H9 (cell line): ENCODE measurements around the gene EVI5L. TPM values are rescaled to one million over a fixed set of nuclear protein-coding genes. Genes with fewer than 3 reads are reported as not detected.
A peak's percentile ranks its signal among the peaks of the same experiment; 100 is the strongest.

ENCODE experiments used
- DNase-seq: peaks from one replicate; pipeline ENCODE4 v3.0.0-alpha.2; 2017
- H2AFZ ChIP-seq: one replicate; pipeline ENCODE4 v1.6.1; 2013; ENCODE audit warnings: mild to moderate bottlenecking, low read length, control low read depth, moderate library complexity
- H2AK5ac ChIP-seq: 2 replicates; pipeline ENCODE4 v1.6.1; 2013; ENCODE audit warnings: low read length, control low read depth, mixed read lengths; ENCODE audit not compliant: insufficient read length
- H2BK120ac ChIP-seq: one replicate; pipeline ENCODE4 v1.6.1; 2013; ENCODE audit warnings: low read depth, mild to moderate bottlenecking, low read length, control low read depth, inconsistent platforms; ENCODE audit not compliant: poor library complexity, severe bottlenecking
- H2BK12ac ChIP-seq: 2 replicates; pipeline ENCODE4 v1.6.1; 2013; ENCODE audit warnings: low read length, control low read depth, mixed read lengths, low read depth; ENCODE audit not compliant: insufficient read length
- H2BK15ac ChIP-seq: 2 replicates; pipeline ENCODE4 v1.6.1; 2013; ENCODE audit warnings: low read depth, low read length, control low read depth
- H2BK20ac ChIP-seq: one replicate; pipeline ENCODE4 v1.6.1; 2013; ENCODE audit warnings: low read depth, mild to moderate bottlenecking, low read length, control low read depth, inconsistent platforms; ENCODE audit not compliant: poor library complexity, severe bottlenecking
- H2BK5ac ChIP-seq: 2 replicates; pipeline ENCODE4 v1.6.1; 2013; ENCODE audit warnings: low read length, control low read depth, mixed read lengths; ENCODE audit not compliant: insufficient read length
- H3K14ac ChIP-seq: 2 replicates; pipeline ENCODE4 v1.6.1; 2013; ENCODE audit warnings: low read length, control low read depth; ENCODE audit not compliant: insufficient read depth
- H3K18ac ChIP-seq: 2 replicates; pipeline ENCODE4 v1.6.1; 2013; ENCODE audit warnings: low read depth, mild to moderate bottlenecking, mixed read lengths, low read length, control low read depth; ENCODE audit not compliant: insufficient read length
- H3K23ac ChIP-seq: 2 replicates; pipeline ENCODE4 v1.6.1; 2013; ENCODE audit warnings: low read length, control low read depth, mixed read lengths, low read depth; ENCODE audit not compliant: insufficient read length
- H3K23me2 ChIP-seq: 2 replicates; pipeline ENCODE4 v1.6.1; 2013; ENCODE audit warnings: low read depth, mild to moderate bottlenecking, mixed read lengths, low read length, control low read depth; ENCODE audit not compliant: insufficient read length, poor library complexity, severe bottlenecking
- H3K27ac ChIP-seq: 2 replicates; pipeline ENCODE4 v1.5.1; 2013; ENCODE audit warnings: low read length, control low read depth, mixed read lengths, low read depth; ENCODE audit not compliant: insufficient read length
- H3K27me3 ChIP-seq: 2 replicates; pipeline ENCODE4 v1.6.1; 2013; ENCODE audit warnings: low read length, control low read depth, inconsistent platforms; ENCODE audit not compliant: insufficient read depth
- H3K4ac ChIP-seq: 2 replicates; pipeline ENCODE4 v1.6.1; 2013; ENCODE audit warnings: low read depth, mild to moderate bottlenecking, control low read depth, inconsistent platforms, low read length, moderate library complexity
- H3K4me1 ChIP-seq: 2 replicates; pipeline ENCODE4 v1.6.1; 2013; ENCODE audit warnings: low read length, control low read depth, inconsistent platforms; ENCODE audit not compliant: insufficient read depth
- H3K4me2 ChIP-seq: 2 replicates; pipeline ENCODE4 v1.6.1; 2013; ENCODE audit warnings: low read length, control low read depth, mixed read lengths; ENCODE audit not compliant: insufficient read length, insufficient read depth
- H3K56ac ChIP-seq: 2 replicates; pipeline ENCODE4 v1.6.1; 2013; ENCODE audit warnings: low read depth, mild to moderate bottlenecking, mixed read lengths, low read length, control low read depth; ENCODE audit not compliant: insufficient read length
- H3K79me1 ChIP-seq: 2 replicates; pipeline ENCODE4 v1.6.1; 2013; ENCODE audit warnings: low read depth, mild to moderate bottlenecking, moderate library complexity, low read length, control low read depth, inconsistent platforms; ENCODE audit not compliant: insufficient read depth, poor library complexity, severe bottlenecking
- H3K79me2 ChIP-seq: 2 replicates; pipeline ENCODE4 v1.6.1; 2013; ENCODE audit warnings: low read length, control low read depth, inconsistent platforms; ENCODE audit not compliant: insufficient read depth
- H3K9ac ChIP-seq: 2 replicates; pipeline ENCODE4 v1.6.1; 2013; ENCODE audit warnings: low read length, control low read depth, mixed read lengths; ENCODE audit not compliant: insufficient read length; ENCODE audit errors: extremely low read depth
- H3K9me3 ChIP-seq: one replicate; pipeline ENCODE4 v1.6.1; 2013; ENCODE audit warnings: low read depth, low read length, inconsistent platforms; ENCODE audit not compliant: control insufficient read depth
- H3T11ph ChIP-seq: one replicate; pipeline ENCODE4 v1.6.1; 2013; ENCODE audit warnings: mild to moderate bottlenecking, low read length, control low read depth, inconsistent platforms
- H4K20me1 ChIP-seq: one replicate; pipeline ENCODE4 v1.6.1; 2013; ENCODE audit not compliant: control insufficient read depth, insufficient read length, insufficient read depth
- H4K5ac ChIP-seq: 2 replicates; pipeline ENCODE4 v1.6.1; 2013; ENCODE audit warnings: low read depth, mild to moderate bottlenecking, mixed read lengths, low read length, control low read depth; ENCODE audit not compliant: insufficient read length
- H4K8ac ChIP-seq: replicated peaks from 2 replicates; pipeline ENCODE4 v1.6.1; 2013; ENCODE audit warnings: low read length, control low read depth, mixed read lengths, low read depth; ENCODE audit not compliant: insufficient read length
- H4K91ac ChIP-seq: 2 replicates; pipeline ENCODE4 v1.6.1; 2013; ENCODE audit warnings: low read depth, mild to moderate bottlenecking, moderate library complexity, mixed read lengths, low read length, control low read depth; ENCODE audit not compliant: insufficient read length
- H3K27ac Mint-ChIP-seq, 3 experiments: 2 replicates in 2 of 3; 3 replicates in 1 of 3; pipeline ENCODE4 v1.8.0; 2020 to 2021; ENCODE audit warnings: mixed read lengths in 3 of 3, mild to moderate bottlenecking in 1 of 3, moderate library complexity in 1 of 3
- H3K27me3 Mint-ChIP-seq: 2 replicates; pipeline ENCODE4 v1.8.0; 2021; ENCODE audit warnings: low read depth, mild to moderate bottlenecking, moderate library complexity, mixed read lengths
- H3K36me3 Mint-ChIP-seq, 3 experiments: 2 replicates in 2 of 3; 3 replicates in 1 of 3; pipeline ENCODE4 v1.8.0; 2020 to 2021; ENCODE audit warnings: low read depth in 3 of 3, mixed read lengths in 3 of 3; ENCODE audit not compliant: insufficient read depth in 1 of 3
- H3K4me1 Mint-ChIP-seq, 2 experiments: 2 replicates each; pipeline ENCODE4 v1.8.0; 2020; ENCODE audit warnings: mixed read lengths in 2 of 2
- H3K4me3 Mint-ChIP-seq, 2 experiments: 2 replicates in 1 of 2; 3 replicates in 1 of 2; pipeline ENCODE4 v1.8.0; 2020 to 2021; ENCODE audit warnings: mild to moderate bottlenecking in 2 of 2, mixed read lengths in 2 of 2, moderate library complexity in 1 of 2
- H3K9me3 Mint-ChIP-seq, 2 experiments: 2 replicates in 1 of 2; 3 replicates in 1 of 2; pipeline ENCODE4 v1.8.0; 2020; ENCODE audit warnings: mild to moderate bottlenecking in 2 of 2, mixed read lengths in 2 of 2, moderate library complexity in 1 of 2
- WGBS: extraction: QIAGEN DNeasy Blood & Tissue Kit; methylation state at CpG from one replicate; pipeline ENCODE4 v1.1.7; 2013; ENCODE audit warnings: missing lambda C conversion rate, low lambda C conversion rate, mixed read lengths; ENCODE audit not compliant: insufficient read length; ENCODE audit errors: extremely low coverage; 5-methylcytosine and 5-hydroxymethylcytosine counted together
- total RNA-seq: library from RNA; stranded (reverse); gene quantifications from 2 replicates; pipeline ENCODE4 v1.2.1, GENCODE V29; 2021
- TF ChIP-seq, protein P1 (sequence below): fragments of 200-600 bp; sonication (generic); conservative IDR thresholded peaks from 3 replicates; pipeline ENCODE4 v1.8.0; 2021; ENCODE audit warnings: antibody characterized with exemption, mild to moderate bottlenecking

EVI5L gene
- total RNA-seq, 1 experiment from 2014 or later = 7.1 TPM

DNA sequence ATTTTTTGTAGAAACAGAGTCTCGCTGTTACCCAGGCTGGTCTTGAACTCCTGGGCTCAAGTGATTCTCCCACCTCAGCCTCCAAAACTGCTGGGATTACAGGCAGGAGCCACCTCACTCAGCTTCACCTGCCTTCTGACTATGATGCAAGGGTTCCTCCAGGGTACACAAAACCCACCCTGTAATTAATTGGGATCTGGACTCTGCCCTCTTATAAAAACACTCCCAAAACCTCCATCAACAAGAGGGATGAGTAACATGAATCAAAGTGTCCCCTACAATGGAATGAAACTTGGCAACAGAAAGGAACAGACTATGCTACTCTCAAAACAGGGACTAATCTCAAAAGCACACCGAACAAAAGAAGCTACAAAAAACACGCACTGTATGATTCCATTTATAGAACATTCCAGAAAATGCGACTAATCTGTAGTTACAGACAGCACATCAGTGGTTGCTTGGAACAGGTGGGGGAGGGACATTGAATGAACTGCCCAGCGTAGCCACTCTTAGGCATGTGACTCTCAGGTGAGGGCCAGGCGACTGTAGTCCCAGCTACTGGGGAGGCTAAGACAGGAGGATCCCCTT is 47.3 kb downstream of the EVI5L start:
- Histone ChIP-seq H4K91ac (no peak overlapping the region), H3K18ac (no peak overlapping the region), H3K14ac (no peak overlapping the region), H2BK5ac (no peak overlapping the region), H4K20me1 (no peaks in the 10 kb centered on the region), H3K4me2 (no peak overlapping the region), H3K79me2 (no peaks in the 10 kb centered on the region), H4K5ac (no peak overlapping the region), H2AK5ac (no peak overlapping the region), H3K23ac (no peak overlapping the region), H3K9me3 (no peaks in the 10 kb centered on the region), H3K27ac (no peak overlapping the region), H3K4ac (no peak overlapping the region), H2AFZ (no peak overlapping the region), H2BK15ac (no peak overlapping the region), H3K27me3 (peaks cover 1% of the 10 kb centered on the region; the same call in 1 of the 2 replicates), H2BK12ac (no peak overlapping the region), H2BK120ac (no peak overlapping the region), H3K79me1 (no peaks in the 10 kb centered on the region), H2BK20ac (no peak overlapping the region), H3T11ph (no peak overlapping the region), H3K23me2 (peaks cover 8% of the 10 kb centered on the region), H3K4me1 (no peaks in the 10 kb centered on the region), H3K9ac (no peak overlapping the region), H4K8ac (no peak overlapping the region), H3K56ac (no peak overlapping the region)
- WGBS = no CpG with 5 or more reads among the region's 6 CpGs
- Mint-ChIP-seq H3K36me3 (peaks cover 0 to 2% (median 0%) of the 10 kb centered on the region in 3 experiments; a peak in 2 of 7 replicates), H3K9me3 (peaks cover 4 to 7% of the 10 kb centered on the region in 2 experiments; a peak in 2 of 5 replicates), H3K4me3 (peak overlapping the region in 1 of 2 experiments; percentile 5; a peak in 1 of 5 replicates), H3K27ac (peak overlapping the region in 1 of 3 experiments; percentile 34; a peak in 1 of 7 replicates), H3K27me3 (peaks cover 13% of the 10 kb centered on the region), H3K4me1 (peaks cover 4 to 10% of the 10 kb centered on the region in 2 experiments; a peak in 3 of 4 replicates)
- TF ChIP-seq, protein P1, sequence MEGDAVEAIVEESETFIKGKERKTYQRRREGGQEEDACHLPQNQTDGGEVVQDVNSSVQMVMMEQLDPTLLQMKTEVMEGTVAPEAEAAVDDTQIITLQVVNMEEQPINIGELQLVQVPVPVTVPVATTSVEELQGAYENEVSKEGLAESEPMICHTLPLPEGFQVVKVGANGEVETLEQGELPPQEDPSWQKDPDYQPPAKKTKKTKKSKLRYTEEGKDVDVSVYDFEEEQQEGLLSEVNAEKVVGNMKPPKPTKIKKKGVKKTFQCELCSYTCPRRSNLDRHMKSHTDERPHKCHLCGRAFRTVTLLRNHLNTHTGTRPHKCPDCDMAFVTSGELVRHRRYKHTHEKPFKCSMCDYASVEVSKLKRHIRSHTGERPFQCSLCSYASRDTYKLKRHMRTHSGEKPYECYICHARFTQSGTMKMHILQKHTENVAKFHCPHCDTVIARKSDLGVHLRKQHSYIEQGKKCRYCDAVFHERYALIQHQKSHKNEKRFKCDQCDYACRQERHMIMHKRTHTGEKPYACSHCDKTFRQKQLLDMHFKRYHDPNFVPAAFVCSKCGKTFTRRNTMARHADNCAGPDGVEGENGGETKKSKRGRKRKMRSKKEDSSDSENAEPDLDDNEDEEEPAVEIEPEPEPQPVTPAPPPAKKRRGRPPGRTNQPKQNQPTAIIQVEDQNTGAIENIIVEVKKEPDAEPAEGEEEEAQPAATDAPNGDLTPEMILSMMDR = no peak
- DNase-seq = no peak
